ENCODE data around the gene SPAG6. TPM values are rescaled to one million over a fixed set of nuclear protein-coding genes. Genes with fewer than 3 reads are reported as not detected.

Gene SPAG6
- total and polyA plus RNA-seq, 2 of the 8 experiments (the other 6 are each of a cell fraction or from before 2014, with no cell fraction given): 0.14 TPM; not detected in 1

DNA sequence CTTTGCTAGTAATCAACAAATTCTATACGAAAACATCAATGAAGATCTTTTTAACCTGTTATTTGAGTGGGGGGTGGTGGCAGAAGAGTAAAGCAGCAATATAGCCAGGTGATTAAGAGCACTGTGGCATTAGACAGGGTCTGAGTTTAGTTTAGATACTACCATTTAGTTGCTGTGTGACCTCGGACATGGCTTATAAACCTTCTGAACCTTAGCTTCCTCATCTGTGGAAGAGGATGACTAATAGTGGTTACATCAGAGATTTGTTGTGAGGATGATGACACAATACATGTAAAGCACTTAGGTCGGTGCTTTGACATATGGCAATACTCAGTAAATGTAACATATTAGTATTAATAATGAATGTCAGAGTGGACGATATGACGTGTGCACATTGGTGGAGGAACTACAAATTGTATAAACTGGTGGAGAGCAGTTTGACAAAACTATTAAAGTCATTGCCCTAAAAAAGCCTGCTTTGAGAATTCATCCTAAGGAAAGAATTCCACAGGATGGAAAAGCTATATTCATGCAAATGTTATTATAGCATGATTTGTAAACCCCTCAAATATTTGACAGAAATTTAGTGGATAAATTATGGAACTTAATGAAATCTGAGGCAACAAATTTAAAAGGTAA lies 24.3 kb downstream of the SPAG6 start:
- ChIA-PET POLR2A (ENCODE audit: partially characterized antibody) (no interaction called here), CTCF (ENCODE audit: partially characterized antibody) (interaction anchor here (0.6 to 0.8 kb wide), 2 partner anchors 16 to 181 kb away, joined by 3 read pairs; no protein-coding TSS in a partner anchor)
- no peak overlapping the region for H3K23ac ChIP-seq (ENCODE audit: insufficient read length)
- no peaks in the 10 kb centered on the region for H3K9me3 ChIP-seq (ENCODE audit: insufficient read depth in 2 of 2, low read depth in 1 of 2, low read length in 1 of 2)
- no peak overlapping the region for H3K4me3 ChIP-seq (ENCODE audit: extremely low read depth in 1 of 4, insufficient read depth in 2 of 4, low read depth in 3 of 4, low read length in 4 of 4)
- DNase-seq (ENCODE audit: low read depth in 1 of 2, low spot score in 2 of 2): no peak
- H2AK5ac ChIP-seq (ENCODE audit: low read depth, low read length): no peak overlapping the region
- no peaks in the 10 kb centered on the region for H3K23me2 ChIP-seq (ENCODE audit: low read depth, low read length)
- no peak overlapping the region for H3K9ac ChIP-seq (replicated peaks in 1 of 4; ENCODE audit: extremely low read depth in 1 of 4, low read depth in 3 of 4, low read length in 3 of 4)
- no peaks in the 10 kb centered on the region for H3K79me1 ChIP-seq (ENCODE audit: low read depth, low read length)
- H3K4ac ChIP-seq (replicated peaks; ENCODE audit: insufficient read length, low read depth, low read length): peak overlapping the region; percentile 85
- H3K36me3 ChIP-seq (ENCODE audit: control insufficient read depth in 2 of 4, insufficient read depth in 4 of 4, low read length in 3 of 4): no peaks in the 10 kb centered on the region
- H4K8ac ChIP-seq (ENCODE audit: extremely low read depth, insufficient read depth, low read length): no peak overlapping the region
- 84% methylated on average over 5 of the region's 5 CpGs; no CpG with 5 or more reads in 1 of the 2 experiments for WGBS, 2 experiments (ENCODE audit: extremely low coverage in 1 of 2, insufficient coverage in 1 of 2, insufficient read length in 1 of 2, insufficient replicate concordance in 2 of 2, low coverage in 1 of 2, low lambda C conversion rate in 2 of 2, missing lambda C conversion rate in 1 of 2)
- FAIRE-seq: no peak
- no peak overlapping the region for H4K5ac ChIP-seq (ENCODE audit: insufficient read length, low read depth, low read length)
- no peaks in the 10 kb centered on the region for H3K79me2 ChIP-seq (ENCODE audit: control insufficient read depth in 1 of 2, insufficient read depth in 2 of 2, low read length in 2 of 2)
- peaks cover 0 to 1% of the 10 kb centered on the region in 2 experiments for H4K20me1 ChIP-seq (replicated peaks in 1 of 2; ENCODE audit: control insufficient read depth in 1 of 2, insufficient read depth in 2 of 2, low read length in 2 of 2)
- H3K27ac ChIP-seq (ENCODE audit: low read depth, low read length): no peak overlapping the region
- no peak overlapping the region for H2BK120ac ChIP-seq (replicated peaks; ENCODE audit: low read depth, low read length)
- no peak overlapping the region for H2BK20ac ChIP-seq (ENCODE audit: low read length)
- H2AFZ ChIP-seq (ENCODE audit: low read length): no peak overlapping the region
- no peak overlapping the region for H3K18ac ChIP-seq (ENCODE audit: extremely low read depth, low read length)
- H2BK12ac ChIP-seq (ENCODE audit: low read depth, low read length): no peak overlapping the region
- no peak overlapping the region for H3K56ac ChIP-seq (replicated peaks; ENCODE audit: insufficient read length, low read depth, low read length)
- no peak overlapping the region for H2BK15ac ChIP-seq (ENCODE audit: low read length)
- H2BK5ac ChIP-seq (ENCODE audit: low read depth, low read length): no peak overlapping the region
- no peaks in the 10 kb centered on the region for H3K4me1 ChIP-seq (replicated peaks in 1 of 4; ENCODE audit: control insufficient read depth in 3 of 4, insufficient read depth in 4 of 4, low read length in 3 of 4)
- no peaks in the 10 kb centered on the region for H3K27me3 ChIP-seq (replicated peaks in 1 of 4; ENCODE audit: control insufficient read depth in 3 of 4, extremely low read depth in 1 of 4, insufficient read depth in 3 of 4, low read length in 3 of 4)
- no peak overlapping the region for H3K14ac ChIP-seq (ENCODE audit: insufficient read length)
- H4K91ac ChIP-seq (replicated peaks; ENCODE audit: insufficient read length, low read length): no peak overlapping the region
- H3K4me2 ChIP-seq (ENCODE audit: insufficient read depth in 1 of 2, low read depth in 2 of 2, low read length in 2 of 2): no peak overlapping the region
- TF ChIP-seq, protein P1, sequence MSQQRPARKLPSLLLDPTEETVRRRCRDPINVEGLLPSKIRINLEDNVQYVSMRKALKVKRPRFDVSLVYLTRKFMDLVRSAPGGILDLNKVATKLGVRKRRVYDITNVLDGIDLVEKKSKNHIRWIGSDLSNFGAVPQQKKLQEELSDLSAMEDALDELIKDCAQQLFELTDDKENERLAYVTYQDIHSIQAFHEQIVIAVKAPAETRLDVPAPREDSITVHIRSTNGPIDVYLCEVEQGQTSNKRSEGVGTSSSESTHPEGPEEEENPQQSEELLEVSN (IDR thresholded peaks at IDR 0.05): no peak

Data from H1 (cell line).